Endothelial cell of umbilical vein (primary cell): ENCODE measurements around the gene SS18L1. TPM values are rescaled to one million over a fixed set of nuclear protein-coding genes. Genes with fewer than 3 reads are reported as not detected.

ENCODE experiments used
- BruUV-seq: library from RNA; stranded (reverse); fragments of 400-500 nt; replicated peaks from 2 replicates; lab custom pipeline; 2021; lab: Mats Ljungman, UMichigan
- CTCF ChIA-PET: fragments of 300-600, 350-600 bp; sonication (Branson Sonifier 250); formaldehyde crosslinking; loops from one replicate; lab custom pipeline; 2021; ENCODE audit warnings: antibody characterized with exemption, inconsistent platforms; lab: Charles Lee
- POLR2A ChIA-PET: fragments of 300-600, 350-600 bp; sonication (Branson Sonifier 250); formaldehyde crosslinking; loops from one replicate; lab custom pipeline; 2021; ENCODE audit warnings: antibody characterized with exemption, inconsistent platforms; lab: Charles Lee
- DNase-seq: peaks from one replicate; pipeline ENCODE4 v3.0.0-alpha.2; 2011; ENCODE audit warnings: low read depth, low spot score
- FAIRE-seq: peaks from 2 replicates; lab custom pipeline; 2011; peaks lifted over from hg19 to GRCh38; lab: Jason Lieb, UNC
- H2AFZ ChIP-seq: 2 replicates; pipeline ENCODE4 v1.6.0; 2012; ENCODE audit warnings: low read depth, low read length, control low read depth, inconsistent platforms
- H3K27ac ChIP-seq: 2 replicates; pipeline ENCODE4 v1.5.1; 2011; ENCODE audit warnings: low read depth, mild to moderate bottlenecking, control low read depth, low read length, moderate library complexity; ENCODE audit not compliant: insufficient read depth
- H3K27me3 ChIP-seq, 2 experiments: 2 replicates each; pipeline versions ENCODE4 v1.6.0 to v1.6.1; 2011; ENCODE audit warnings: low read length in 2 of 2, mixed read lengths in 1 of 2; ENCODE audit not compliant: control insufficient read depth in 2 of 2, insufficient read depth in 2 of 2
- H3K36me3 ChIP-seq, 2 experiments: 2 replicates in 1 of 2; 3 replicates in 1 of 2; pipeline ENCODE4 v1.5.1; 2011; ENCODE audit warnings: low read length in 2 of 2, mild to moderate bottlenecking in 1 of 2, moderate library complexity in 1 of 2; ENCODE audit not compliant: control insufficient read depth in 2 of 2, insufficient read depth in 2 of 2; ENCODE audit errors: extremely low read depth in 1 of 2
- H3K4me1 ChIP-seq: 3 replicates; pipeline ENCODE4 v1.5.1; 2011; ENCODE audit warnings: mild to moderate bottlenecking, low read length; ENCODE audit not compliant: control insufficient read depth, insufficient read depth; ENCODE audit errors: extremely low read depth
- H3K4me2 ChIP-seq: 2 replicates; pipeline ENCODE4 v1.6.1; 2011; ENCODE audit warnings: low read length, control low read depth, mixed read lengths; ENCODE audit not compliant: insufficient read depth
- H3K4me3 ChIP-seq, 3 experiments: fragments of 200-600 bp in 1 of 3; sonication (generic), shearing (Covaris generic) in 1 of 3; replicated peaks in 1 of 3; 2 replicates each; pipeline ENCODE4 v1.5.1; 2011 to 2016; ENCODE audit warnings: control low read depth in 3 of 3, low read length in 3 of 3, mild to moderate bottlenecking in 2 of 3, inconsistent platforms in 1 of 3, low read depth in 1 of 3, moderate library complexity in 1 of 3; ENCODE audit not compliant: insufficient read depth in 1 of 3
- H3K79me2 ChIP-seq: 2 replicates; pipeline ENCODE4 v1.6.0; 2012; ENCODE audit warnings: low read length, inconsistent platforms; ENCODE audit not compliant: control insufficient read depth, insufficient read depth
- H3K9ac ChIP-seq: replicated peaks from 2 replicates; pipeline ENCODE3; 2011; ENCODE audit warnings: low read length, control low read depth; ENCODE audit not compliant: insufficient read depth; ENCODE audit errors: extremely low read depth
- H3K9me1 ChIP-seq: replicated peaks from 3 replicates; pipeline ENCODE4 v1.6.0; 2011; ENCODE audit warnings: mild to moderate bottlenecking, low read length; ENCODE audit not compliant: control insufficient read depth, insufficient read depth; ENCODE audit errors: extremely low read depth
- H3K9me3 ChIP-seq: replicated peaks from 2 replicates; pipeline ENCODE4 v1.5.1; 2012; ENCODE audit warnings: low read length, inconsistent platforms; ENCODE audit not compliant: control insufficient read depth, insufficient read depth
- H4K20me1 ChIP-seq: replicated peaks from 2 replicates; pipeline ENCODE3; 2011; ENCODE audit warnings: mild to moderate bottlenecking, low read length; ENCODE audit not compliant: control insufficient read depth, insufficient read depth; ENCODE audit errors: extremely low read depth
- FOS ChIP-seq: IDR thresholded peaks from 2 replicates; pipeline ENCODE4 v1.6.1; 2011; ENCODE audit warnings: mild to moderate bottlenecking, low read length, moderate library complexity, borderline replicate concordance; ENCODE audit not compliant: insufficient read depth
- GATA2 ChIP-seq: IDR thresholded peaks from 2 replicates; pipeline ENCODE4 v1.7.0; 2011; ENCODE audit warnings: low read depth, mild to moderate bottlenecking, moderate library complexity, mixed read lengths, low read length; ENCODE audit not compliant: insufficient read length, insufficient read depth
- JUN ChIP-seq: IDR thresholded peaks from 2 replicates; pipeline ENCODE4 v1.6.1; 2011; ENCODE audit warnings: borderline replicate concordance, low read depth; ENCODE audit not compliant: insufficient read length, insufficient read depth
- MYC ChIP-seq: IDR thresholded peaks from one replicate; pipeline ENCODE4 v1.6.1; 2011; ENCODE audit warnings: mild to moderate bottlenecking, low read depth, low read length
- POLR2AphosphoS5 ChIP-seq: IDR thresholded peaks from 2 replicates; pipeline ENCODE4 v1.6.1; 2012; ENCODE audit warnings: low read depth, mild to moderate bottlenecking, control low read depth, low read length, moderate library complexity; ENCODE audit not compliant: insufficient read depth
- dilution Hi-C: fragments of 300-500 bp; cut with MboI; formaldehyde crosslinking; loops from one replicate; pipeline ENCODE4 v1.15.0; 2019; ENCODE audit warnings: low sequenced_read_pairs; ENCODE audit not compliant: extremely low pct_ligation_motif_present
- intact Hi-C: fragments of 100-400 bp; cut with micrococcal nuclease; formaldehyde crosslinking; loops from one replicate; pipeline ENCODE4 v1.10.0; 2022
- polyA plus RNA-seq, 4 experiments: library from polyadenylated mRNA; depleted of rRNA in 3 of 4; stranded (reverse) in 3 of 4; unstranded in 1 of 4; fragments of >200 nt; gene quantifications; 2 replicates each; pipeline versions ENCODE4 v1.2.1 to v1.2.3, GENCODE V29; 2011 to 2012; ENCODE audit warnings: missing spikeins in 1 of 4
- total RNA-seq: library from RNA; stranded (reverse); gene quantifications from 2 replicates; pipeline ENCODE4 v1.2.3, GENCODE V29; 2021
- TF ChIP-seq, protein P1 (sequence below), 2 donors: IDR thresholded peaks; 1 replicate in 1 of 2; 2 replicates in 1 of 2; pipeline ENCODE4 v1.5.1; 2011; ENCODE audit warnings: low read length in 2 of 2, mild to moderate bottlenecking in 2 of 2, moderate library complexity in 2 of 2, control low read depth in 1 of 2, inconsistent platforms in 1 of 2, low read depth in 1 of 2; ENCODE audit not compliant: insufficient read depth in 1 of 2; ENCODE audit errors: extremely low read depth in 1 of 2
- TF ChIP-seq, protein P2 (sequence below): IDR thresholded peaks from 2 replicates; pipeline ENCODE4 v1.6.1; 2011; ENCODE audit not compliant: insufficient read depth, insufficient read length

Gene SS18L1
- total and polyA plus RNA-seq, 2 donors (not counting 3 experiments of a cell fraction or from before 2014, with no cell fraction given): 15.4 to 21.7 TPM

DNA sequence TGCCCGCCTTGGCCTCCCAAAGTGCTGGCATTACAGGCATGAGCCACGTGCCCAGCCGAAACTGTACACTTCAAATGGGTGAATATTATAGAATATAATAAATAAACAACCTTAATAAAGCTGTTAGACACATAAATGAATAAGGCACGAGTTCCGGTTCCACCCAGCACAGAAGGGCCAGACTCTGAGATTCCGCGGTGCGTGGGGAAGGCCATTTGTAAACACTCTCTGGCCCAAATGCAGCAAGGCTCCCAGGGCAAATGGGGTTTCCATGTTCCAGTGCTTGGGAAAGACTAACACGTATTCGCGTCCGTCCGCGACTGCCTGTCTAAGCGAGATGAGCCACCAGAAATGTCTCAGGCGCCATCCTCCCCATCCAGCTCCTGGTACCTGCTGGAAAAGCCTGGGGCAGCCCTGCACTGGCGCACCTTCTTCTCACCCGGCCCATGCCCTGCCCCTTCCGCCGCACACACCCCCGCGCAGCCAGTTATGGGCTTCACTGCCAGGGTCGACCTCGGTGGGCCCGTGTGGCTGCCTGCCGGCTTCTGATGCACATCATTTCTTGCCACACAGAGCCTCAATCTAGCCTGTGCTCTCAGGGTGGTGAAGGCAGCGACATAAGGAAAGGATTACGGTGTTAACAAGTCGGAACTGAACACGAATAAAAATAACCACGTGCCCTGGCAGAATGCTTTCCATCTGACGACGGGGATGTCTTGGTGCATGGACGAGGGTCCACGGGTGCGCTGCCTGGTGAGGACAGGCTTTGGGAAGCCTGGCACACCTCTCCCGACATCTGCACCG, 26.8 kb upstream of the SS18L1 start:
- Histone ChIP-seq H3K4me2 (no peak overlapping the region), H3K4me3 (no peak overlapping the region), H3K36me3 (no peaks in the 10 kb centered on the region), H3K79me2 (no peaks in the 10 kb centered on the region), H3K27ac (no peak overlapping the region), H3K4me1 (no peaks in the 10 kb centered on the region), H4K20me1 (no peaks in the 10 kb centered on the region), H2AFZ (no peak overlapping the region), H3K9me3 (no peaks in the 10 kb centered on the region), H3K9me1 (no peaks in the 10 kb centered on the region), H3K27me3 (peaks cover 9 to 17% of the 10 kb centered on the region in 2 experiments), H3K9ac (no peak overlapping the region)
- DNase-seq (no peak), FAIRE-seq (no peak)
- dilution Hi-C loops (no loop called here), intact Hi-C loops (no loop called here)
- ChIA-PET POLR2A (no interaction called here), CTCF (no interaction called here)
- no TSS peak for BruUV-seq
- no peak for TF ChIP-seq FOS
- TF ChIP-seq, protein P1, sequence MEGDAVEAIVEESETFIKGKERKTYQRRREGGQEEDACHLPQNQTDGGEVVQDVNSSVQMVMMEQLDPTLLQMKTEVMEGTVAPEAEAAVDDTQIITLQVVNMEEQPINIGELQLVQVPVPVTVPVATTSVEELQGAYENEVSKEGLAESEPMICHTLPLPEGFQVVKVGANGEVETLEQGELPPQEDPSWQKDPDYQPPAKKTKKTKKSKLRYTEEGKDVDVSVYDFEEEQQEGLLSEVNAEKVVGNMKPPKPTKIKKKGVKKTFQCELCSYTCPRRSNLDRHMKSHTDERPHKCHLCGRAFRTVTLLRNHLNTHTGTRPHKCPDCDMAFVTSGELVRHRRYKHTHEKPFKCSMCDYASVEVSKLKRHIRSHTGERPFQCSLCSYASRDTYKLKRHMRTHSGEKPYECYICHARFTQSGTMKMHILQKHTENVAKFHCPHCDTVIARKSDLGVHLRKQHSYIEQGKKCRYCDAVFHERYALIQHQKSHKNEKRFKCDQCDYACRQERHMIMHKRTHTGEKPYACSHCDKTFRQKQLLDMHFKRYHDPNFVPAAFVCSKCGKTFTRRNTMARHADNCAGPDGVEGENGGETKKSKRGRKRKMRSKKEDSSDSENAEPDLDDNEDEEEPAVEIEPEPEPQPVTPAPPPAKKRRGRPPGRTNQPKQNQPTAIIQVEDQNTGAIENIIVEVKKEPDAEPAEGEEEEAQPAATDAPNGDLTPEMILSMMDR (IDR thresholded peaks at IDR 0.05; ENCODE audit: extremely low read depth in 1 of 2, insufficient read depth in 1 of 2, low read depth in 1 of 2, low read length in 2 of 2): no peak
- TF ChIP-seq MYC: no peak
- no peak for TF ChIP-seq GATA2
- TF ChIP-seq, protein P2, sequence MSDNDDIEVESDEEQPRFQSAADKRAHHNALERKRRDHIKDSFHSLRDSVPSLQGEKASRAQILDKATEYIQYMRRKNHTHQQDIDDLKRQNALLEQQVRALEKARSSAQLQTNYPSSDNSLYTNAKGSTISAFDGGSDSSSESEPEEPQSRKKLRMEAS: no peak
- TF ChIP-seq JUN: no peak
- TF ChIP-seq POLR2AphosphoS5: no peak
